ENCODE data around the gene PIK3R4. TPM values are rescaled to one million over a fixed set of nuclear protein-coding genes. Genes with fewer than 3 reads are reported as not detected.
A peak's percentile ranks its signal among the peaks of the same experiment; 100 is the strongest.

PIK3R4 gene
- polyA plus RNA-seq, 1 of the 3 experiments (the other 2 are of a cell fraction): 27.2 TPM

GRCh38 chr3:130748467-130748861 lies 1.8 kb upstream of the PIK3R4 start:
- Histone ChIP-seq H4K20me1 (ENCODE audit: insufficient read depth) (no peaks in the 10 kb centered on the region), H3K79me2 (ENCODE audit: insufficient read depth) (peaks cover 32% of the 10 kb centered on the region), H2AFZ (ENCODE audit: low read depth) (peak overlapping the region; percentile 98; the same call in 1 of the 2 replicates), H3K9me2 (no peaks in the 10 kb centered on the region), H3K4me1 (ENCODE audit: control insufficient read depth in 1 of 2, insufficient read depth in 2 of 2, low read depth in 1 of 2, low read length in 1 of 2) (peaks cover 10 to 14% of the 10 kb centered on the region in 2 experiments; a peak in 3 of 4 replicates), H3K36me3 (replicated peaks in 1 of 2; ENCODE audit: control insufficient read depth in 1 of 2, insufficient read depth in 2 of 2, low read length in 1 of 2) (peaks cover 0 to 9% of the 10 kb centered on the region in 2 experiments), H3K4me2 (no peak overlapping the region), H3K9me3 (no peaks in the 10 kb centered on the region), H3F3A (replicated peaks; ENCODE audit: insufficient read depth) (peaks cover 12% of the 10 kb centered on the region), H3K4me3 (ENCODE audit: low read depth in 2 of 2, low read length in 1 of 2) (no peak overlapping the region), H3K9ac (no peak overlapping the region), H3K27me3 (ENCODE audit: insufficient read depth) (no peaks in the 10 kb centered on the region), H3K27ac (ENCODE audit: low read depth in 2 of 2, low read length in 1 of 2) (no peak overlapping the region)
- 77% methylated on average over 3 of the region's 3 CpGs for WGBS (ENCODE audit: low lambda C conversion rate)
- POLR2A ChIA-PET: no interaction called here
- no peak for DNase-seq
- TF ChIP-seq FOXJ3 (CRISPR knock-in tag; IDR thresholded peaks at IDR 0.05) (no peak), REST (IDR thresholded peaks at IDR 0.05; ENCODE audit: low read depth, low read length) (no peak), SMC3 (IDR thresholded peaks at IDR 0.05; ENCODE audit: low read depth, low read length) (no peak), EZH2phosphoT487 (IDR thresholded peaks at IDR 0.05; ENCODE audit: borderline replicate concordance, low read depth) (no peak), JUND (IDR thresholded peaks at IDR 0.05) (no peak), CHD2 (IDR thresholded peaks at IDR 0.05; ENCODE audit: low read length, partially characterized antibody) (no peak), FOXM1 (IDR thresholded peaks at IDR 0.05; ENCODE audit: low read depth) (no peak), NRF1 (IDR thresholded peaks at IDR 0.05; ENCODE audit: low read depth, low read length) (no peak), MXI1 (IDR thresholded peaks at IDR 0.05; ENCODE audit: low read depth, low read length) (no peak), CTCF (IDR thresholded peaks at IDR 0.05) (no peak), TCF12 (IDR thresholded peaks at IDR 0.05) (no peak), RAD21 (IDR thresholded peaks at IDR 0.05; ENCODE audit: low read length) (no peak)
- CTCF ChIA-PET: interaction anchor here (2.9 to 3.4 kb wide), 2 partner anchors 11 to 145 kb away, joined by 10 to 16 read pairs; partner anchors contain the start of gene ATP2C1

GRCh38 chr3:130743354-130743753 lies 3.3 kb downstream of the PIK3R4 start:
- Histone ChIP-seq H3K9me3 (no peaks in the 10 kb centered on the region), H3K79me2 (ENCODE audit: insufficient read depth) (peaks cover 83% of the 10 kb centered on the region), H3K36me3 (replicated peaks in 1 of 2; ENCODE audit: control insufficient read depth in 1 of 2, insufficient read depth in 2 of 2, low read length in 1 of 2) (peaks cover 6 to 19% of the 10 kb centered on the region in 2 experiments), H3K9me2 (no peaks in the 10 kb centered on the region), H3K4me2 (0 out of 2 replicates have a peak overlapping the region, but pooled peaks have one; percentile 45), H3K4me3 (ENCODE audit: low read depth in 2 of 2, low read length in 1 of 2) (no peak overlapping the region), H3F3A (replicated peaks; ENCODE audit: insufficient read depth) (peaks cover 5% of the 10 kb centered on the region), H4K20me1 (ENCODE audit: insufficient read depth) (no peaks in the 10 kb centered on the region), H3K4me1 (ENCODE audit: control insufficient read depth in 1 of 2, insufficient read depth in 2 of 2, low read depth in 1 of 2, low read length in 1 of 2) (peaks cover 11 to 19% of the 10 kb centered on the region in 2 experiments; a peak in 3 of 4 replicates), H2AFZ (ENCODE audit: low read depth) (no peak overlapping the region), H3K9ac (no peak overlapping the region), H3K27ac (ENCODE audit: low read depth in 2 of 2, low read length in 1 of 2) (no peak overlapping the region), H3K27me3 (ENCODE audit: insufficient read depth) (no peaks in the 10 kb centered on the region)
- CTCF ChIA-PET: interaction anchor here (0.7 to 2.0 kb wide), 2 partner anchors 9 to 150 kb away, joined by 4 to 8 read pairs; partner anchors contain the start of gene ATP2C1
- POLR2A ChIA-PET: no interaction called here
- DNase-seq: no peak
- 90% methylated on average over 2 of the region's 2 CpGs for WGBS (ENCODE audit: low lambda C conversion rate)
- TF ChIP-seq JUND (IDR thresholded peaks at IDR 0.05) (no peak), IRF3 (IDR thresholded peaks at IDR 0.05; ENCODE audit: low read depth, low read length) (no peak), TEAD4 (IDR thresholded peaks at IDR 0.05; ENCODE audit: borderline replicate concordance, insufficient read depth) (no peak), REST (IDR thresholded peaks at IDR 0.05; ENCODE audit: low read depth, low read length) (no peak), RCOR1 (IDR thresholded peaks at IDR 0.05; ENCODE audit: low read length) (no peak), RAD21 (IDR thresholded peaks at IDR 0.05; ENCODE audit: low read length) (no peak), MAX (IDR thresholded peaks at IDR 0.05; ENCODE audit: low read depth) (no peak), RXRA (IDR thresholded peaks at IDR 0.05; ENCODE audit: borderline replicate concordance, low read depth) (no peak), FOXM1 (IDR thresholded peaks at IDR 0.05; ENCODE audit: low read depth) (no peak)
